ENCODE data around the gene KHDRBS1. TPM values are rescaled to one million over a fixed set of nuclear protein-coding genes. Genes with fewer than 3 reads are reported as not detected.

KHDRBS1 gene
- total RNA-seq, 1 experiment from 2014 or later, result 161 TPM

- H3K4me1 ChIP-seq (replicated peaks; ENCODE audit: insufficient read depth), result no peaks in the 10 kb centered on the region
- H2AFZ ChIP-seq, result no peak overlapping the region
- no TSS peak for BruUV-seq (replicated peaks)
- no peak for DNase-seq
- H3K36me3 ChIP-seq (ENCODE audit: low read depth), result peaks cover 67% of the 10 kb centered on the region
- intact Hi-C loops (cut with micrococcal nuclease; ENCODE audit: unreplicated experiment), result no loop called here
- peaks cover 81% of the 10 kb centered on the region for H4K20me1 ChIP-seq (ENCODE audit: insufficient read depth)
- H3K9me3 ChIP-seq (ENCODE audit: insufficient read depth, low read depth), result no peaks in the 10 kb centered on the region
- H3K9me2 ChIP-seq (ENCODE audit: insufficient read depth), result no peaks in the 10 kb centered on the region
- POLR2A ChIA-PET (ENCODE audit: unreplicated experiment), result interaction anchor here (0.6 kb wide), 1 partner anchor 98 kb away, joined by 5 read pairs; no protein-coding TSS in a partner anchor
- no peak overlapping the region for H3K4me3 ChIP-seq
- CTCF ChIA-PET, result no interaction called here
- H3K79me2 ChIP-seq (ENCODE audit: low read depth), result peaks cover 75% of the 10 kb centered on the region
- no peak overlapping the region for H3K4me2 ChIP-seq
- H3K27me3 ChIP-seq (ENCODE audit: insufficient read depth, low read depth), result no peaks in the 10 kb centered on the region
- peaks cover 40% of the 10 kb centered on the region; the same call in 1 of the 2 replicates for H3F3A ChIP-seq (ENCODE audit: insufficient read depth, low read depth)
- no peak overlapping the region for H3K27ac ChIP-seq
- TF ChIP-seq EZH2 (IDR thresholded peaks at IDR 0.05; ENCODE audit: low read depth), result no peak
- TF ChIP-seq, protein P1, sequence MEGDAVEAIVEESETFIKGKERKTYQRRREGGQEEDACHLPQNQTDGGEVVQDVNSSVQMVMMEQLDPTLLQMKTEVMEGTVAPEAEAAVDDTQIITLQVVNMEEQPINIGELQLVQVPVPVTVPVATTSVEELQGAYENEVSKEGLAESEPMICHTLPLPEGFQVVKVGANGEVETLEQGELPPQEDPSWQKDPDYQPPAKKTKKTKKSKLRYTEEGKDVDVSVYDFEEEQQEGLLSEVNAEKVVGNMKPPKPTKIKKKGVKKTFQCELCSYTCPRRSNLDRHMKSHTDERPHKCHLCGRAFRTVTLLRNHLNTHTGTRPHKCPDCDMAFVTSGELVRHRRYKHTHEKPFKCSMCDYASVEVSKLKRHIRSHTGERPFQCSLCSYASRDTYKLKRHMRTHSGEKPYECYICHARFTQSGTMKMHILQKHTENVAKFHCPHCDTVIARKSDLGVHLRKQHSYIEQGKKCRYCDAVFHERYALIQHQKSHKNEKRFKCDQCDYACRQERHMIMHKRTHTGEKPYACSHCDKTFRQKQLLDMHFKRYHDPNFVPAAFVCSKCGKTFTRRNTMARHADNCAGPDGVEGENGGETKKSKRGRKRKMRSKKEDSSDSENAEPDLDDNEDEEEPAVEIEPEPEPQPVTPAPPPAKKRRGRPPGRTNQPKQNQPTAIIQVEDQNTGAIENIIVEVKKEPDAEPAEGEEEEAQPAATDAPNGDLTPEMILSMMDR (conservative IDR thresholded peaks at IDR 0.05), result no peak
Measured at GRCh38 chr1:32035119-32035518, 21.5 kb downstream of the KHDRBS1 start.

DNA sequence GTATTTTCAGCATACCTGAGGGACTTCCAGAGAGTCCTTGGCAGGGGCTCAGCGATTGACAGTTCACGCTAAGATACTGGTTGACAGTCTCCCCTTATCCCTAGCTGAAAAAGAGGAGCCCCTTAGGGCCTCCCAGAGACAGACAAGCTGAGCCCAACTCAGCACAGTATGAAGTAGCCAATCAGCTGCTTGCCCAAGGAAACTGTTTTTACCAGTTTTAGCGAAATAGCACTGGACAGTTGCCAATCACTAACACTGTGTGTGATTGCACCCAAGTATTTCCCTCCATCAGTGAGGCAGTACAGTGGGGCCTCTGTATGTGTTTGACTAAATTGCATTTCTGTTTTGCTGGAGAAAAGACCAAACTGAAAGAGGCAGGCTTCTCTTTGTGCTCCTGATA, 27.0 kb downstream of the KHDRBS1 start:
- ChIA-PET CTCF (interaction anchor here (0.6 kb wide), 1 partner anchor 22 kb away, joined by 3 read pairs; no protein-coding TSS in a partner anchor), POLR2A (ENCODE audit: unreplicated experiment) (interaction anchor here (0.8 kb wide), 1 partner anchor 337 kb away, joined by 6 read pairs; no protein-coding TSS in a partner anchor)
- Histone ChIP-seq H3K27me3 (ENCODE audit: insufficient read depth, low read depth) (no peaks in the 10 kb centered on the region), H2AFZ (no peak overlapping the region), H3F3A (ENCODE audit: insufficient read depth, low read depth) (peaks cover 15% of the 10 kb centered on the region; the same call in 1 of the 2 replicates), H3K9me3 (ENCODE audit: insufficient read depth, low read depth) (no peaks in the 10 kb centered on the region), H3K79me2 (ENCODE audit: low read depth) (peaks cover 19% of the 10 kb centered on the region), H3K9me2 (ENCODE audit: insufficient read depth) (no peaks in the 10 kb centered on the region), H3K4me1 (replicated peaks; ENCODE audit: insufficient read depth) (no peaks in the 10 kb centered on the region), H3K36me3 (ENCODE audit: low read depth) (peaks cover 65% of the 10 kb centered on the region), H3K27ac (no peak overlapping the region), H3K4me2 (no peak overlapping the region), H4K20me1 (ENCODE audit: insufficient read depth) (peaks cover 26% of the 10 kb centered on the region), H3K4me3 (no peak overlapping the region)
- BruUV-seq (replicated peaks), result no TSS peak
- TF ChIP-seq, protein P1 (conservative IDR thresholded peaks at IDR 0.05), result no peak
- TF ChIP-seq EZH2 (IDR thresholded peaks at IDR 0.05; ENCODE audit: low read depth), result no peak
- intact Hi-C loops (cut with micrococcal nuclease; ENCODE audit: unreplicated experiment), result no loop called here
- DNase-seq, result no peak

DNA sequence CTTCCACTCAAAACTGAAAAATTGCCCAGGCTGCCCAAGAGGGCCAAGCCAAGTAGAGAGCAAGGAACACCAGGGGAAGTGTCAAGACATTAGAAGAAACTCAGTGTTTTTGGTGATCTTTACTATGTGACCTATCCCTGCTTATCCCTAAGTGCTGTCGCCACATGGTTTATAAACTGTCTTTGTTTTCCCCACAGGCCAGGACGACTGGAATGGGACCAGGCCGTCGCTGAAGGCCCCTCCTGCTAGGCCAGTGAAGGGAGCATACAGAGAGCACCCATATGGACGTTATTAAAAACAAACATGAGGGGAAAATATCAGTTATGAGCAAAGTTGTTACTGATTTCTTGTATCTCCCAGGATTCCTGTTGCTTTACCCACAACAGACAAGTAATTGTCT, 28.7 kb downstream of the KHDRBS1 start:
- BruUV-seq (replicated peaks), result no TSS peak
- Histone ChIP-seq H2AFZ (no peak overlapping the region), H3K4me3 (no peak overlapping the region), H3K27me3 (ENCODE audit: insufficient read depth, low read depth) (no peaks in the 10 kb centered on the region), H3K79me2 (ENCODE audit: low read depth) (peaks cover 8% of the 10 kb centered on the region; the same call in 1 of the 2 replicates), H4K20me1 (ENCODE audit: insufficient read depth) (peaks cover 13% of the 10 kb centered on the region), H3K27ac (no peak overlapping the region), H3K36me3 (ENCODE audit: low read depth) (peaks cover 64% of the 10 kb centered on the region), H3K9me3 (ENCODE audit: insufficient read depth, low read depth) (no peaks in the 10 kb centered on the region), H3K4me1 (replicated peaks; ENCODE audit: insufficient read depth) (no peaks in the 10 kb centered on the region), H3K9me2 (ENCODE audit: insufficient read depth) (no peaks in the 10 kb centered on the region), H3K4me2 (no peak overlapping the region), H3F3A (ENCODE audit: insufficient read depth, low read depth) (peaks cover 10% of the 10 kb centered on the region; the same call in 1 of the 2 replicates)
- ChIA-PET POLR2A (ENCODE audit: unreplicated experiment) (no interaction called here), CTCF (no interaction called here)
- DNase-seq, result no peak
- TF ChIP-seq, protein P1 (conservative IDR thresholded peaks at IDR 0.05), result no peak
- TF ChIP-seq EZH2 (IDR thresholded peaks at IDR 0.05; ENCODE audit: low read depth), result no peak
- intact Hi-C loops (cut with micrococcal nuclease; ENCODE audit: unreplicated experiment), result no loop called here

Measured in PC-9 (cell line).